Muscle of leg (tissue), 11 donors: ENCODE measurements around the gene RASAL2. TPM values are rescaled to one million over a fixed set of nuclear protein-coding genes. Genes with fewer than 3 reads are reported as not detected.

ENCODE experiments used
- DNase-seq: peaks from one replicate; pipeline ENCODE4 v3.0.0; 2013
- H3K27ac ChIP-seq: one replicate; pipeline ENCODE4 v1.5.1; 2013; ENCODE audit warnings: mild to moderate bottlenecking, low read length, control low read depth
- H3K27me3 ChIP-seq: one replicate; pipeline ENCODE4 v1.6.1; 2013; ENCODE audit warnings: low read length; ENCODE audit not compliant: control insufficient read depth, insufficient read depth
- H3K36me3 ChIP-seq: one replicate; pipeline ENCODE4 v1.6.1; 2013; ENCODE audit warnings: low read length; ENCODE audit not compliant: control insufficient read depth, insufficient read depth
- H3K4me1 ChIP-seq: one replicate; pipeline ENCODE4 v1.6.1; 2013; ENCODE audit warnings: low read length; ENCODE audit not compliant: control insufficient read depth, insufficient read depth
- H3K4me3 ChIP-seq: one replicate; pipeline ENCODE4 v1.5.1; 2013; ENCODE audit warnings: low read length, control low read depth
- H3K9me3 ChIP-seq: replicated peaks from 2 replicates; pipeline ENCODE4 v1.6.1; 2013; ENCODE audit warnings: low read depth, low read length; ENCODE audit not compliant: control insufficient read depth
- WGBS: methylation state at CpG from one replicate; pipeline ENCODE4 v1.1.5; 2013; ENCODE audit warnings: missing lambda C conversion rate; ENCODE audit not compliant: insufficient coverage; 5-methylcytosine and 5-hydroxymethylcytosine counted together
- polyA plus RNA-seq, 8 donors: library from polyadenylated mRNA; unstranded; fragments of 120-200 nt; gene quantifications; one replicate each; pipeline versions ENCODE4 v1.2.1 to v1.2.3, GENCODE V29; 2013; ENCODE audit warnings: inconsistent platforms in 1 of 8, low replicate concordance in 1 of 8; ENCODE audit not compliant: insufficient read length in 8 of 8, insufficient read depth in 1 of 8
- total RNA-seq: library from RNA; stranded (reverse); fragments of 120-200 nt; gene quantifications from one replicate; pipeline ENCODE4 v1.2.4, GENCODE V29; 2013

The RASAL2 gene
- total and polyA plus RNA-seq, 9 donors, result 8.5 to 16.7 (median 13.1) TPM

GRCh38 chr1:178155481-178156255 lies 61.8 kb downstream of the RASAL2 start:
- DNase-seq, result peak; percentile 25
- Histone ChIP-seq H3K4me3 (no peak overlapping the region), H3K4me1 (no peaks in the 10 kb centered on the region), H3K27ac (no peak overlapping the region), H3K27me3 (no peaks in the 10 kb centered on the region), H3K36me3 (no peaks in the 10 kb centered on the region), H3K9me3 (no peaks in the 10 kb centered on the region)
- 20% methylated on average over 1 of the region's 6 CpGs for WGBS

- H3K4me3 ChIP-seq, result no peak overlapping the region
- no peak for DNase-seq
- WGBS, result 90% methylated on average over 2 of the region's 6 CpGs
- H3K27me3 ChIP-seq, result no peaks in the 10 kb centered on the region
- no peaks in the 10 kb centered on the region for H3K9me3 ChIP-seq
- H3K27ac ChIP-seq, result no peak overlapping the region
- H3K36me3 ChIP-seq, result no peaks in the 10 kb centered on the region
- no peaks in the 10 kb centered on the region for H3K4me1 ChIP-seq
Measured at GRCh38 chr1:178160736-178161475, 67.0 kb downstream of the RASAL2 start.

GRCh38 chr1:178161516-178161915 lies 67.6 kb downstream of the RASAL2 start:
- Histone ChIP-seq H3K4me3 (no peak overlapping the region), H3K4me1 (no peaks in the 10 kb centered on the region), H3K9me3 (no peaks in the 10 kb centered on the region), H3K27me3 (no peaks in the 10 kb centered on the region), H3K36me3 (no peaks in the 10 kb centered on the region), H3K27ac (no peak overlapping the region)
- no peak for DNase-seq
- no CpG with 5 or more reads among the region's 2 CpGs for WGBS

GRCh38 chr1:178165196-178165595 lies 71.3 kb downstream of the RASAL2 start:
- Histone ChIP-seq H3K27me3 (no peaks in the 10 kb centered on the region), H3K4me3 (no peak overlapping the region), H3K27ac (no peak overlapping the region), H3K4me1 (no peaks in the 10 kb centered on the region), H3K9me3 (no peaks in the 10 kb centered on the region), H3K36me3 (no peaks in the 10 kb centered on the region)
- WGBS, result no CpG with 5 or more reads among the region's 1 CpG
- DNase-seq, result no peak

GRCh38 chr1:178166429-178167024 lies 72.6 kb downstream of the RASAL2 start:
- no peak overlapping the region for H3K27ac ChIP-seq
- no peaks in the 10 kb centered on the region for H3K9me3 ChIP-seq
- H3K27me3 ChIP-seq, result no peaks in the 10 kb centered on the region
- no peaks in the 10 kb centered on the region for H3K4me1 ChIP-seq
- no peaks in the 10 kb centered on the region for H3K36me3 ChIP-seq
- no peak overlapping the region for H3K4me3 ChIP-seq
- DNase-seq, result no peak
- WGBS, result no CpG with 5 or more reads among the region's 1 CpG

- no CpG with 5 or more reads among the region's 2 CpGs for WGBS
- H3K27ac ChIP-seq, result no peak overlapping the region
- H3K36me3 ChIP-seq, result no peaks in the 10 kb centered on the region
- no peaks in the 10 kb centered on the region for H3K27me3 ChIP-seq
- H3K4me3 ChIP-seq, result no peak overlapping the region
- no peaks in the 10 kb centered on the region for H3K4me1 ChIP-seq
- no peaks in the 10 kb centered on the region for H3K9me3 ChIP-seq
- no peak for DNase-seq
Measured at GRCh38 chr1:178168536-178168935, 74.6 kb downstream of the RASAL2 start.

GRCh38 chr1:178169649-178170048 lies 75.7 kb downstream of the RASAL2 start:
- Histone ChIP-seq H3K4me3 (no peak overlapping the region), H3K9me3 (no peaks in the 10 kb centered on the region), H3K27ac (no peak overlapping the region), H3K36me3 (no peaks in the 10 kb centered on the region), H3K27me3 (no peaks in the 10 kb centered on the region), H3K4me1 (no peaks in the 10 kb centered on the region)
- no CpG with 5 or more reads among the region's 1 CpG for WGBS
- DNase-seq, result no peak

- Histone ChIP-seq H3K36me3 (no peaks in the 10 kb centered on the region), H3K27me3 (no peaks in the 10 kb centered on the region), H3K4me3 (no peak overlapping the region), H3K4me1 (no peaks in the 10 kb centered on the region), H3K27ac (no peak overlapping the region), H3K9me3 (no peaks in the 10 kb centered on the region)
- no peak for DNase-seq
- WGBS, result no CpG with 5 or more reads among the region's 3 CpGs
Measured at GRCh38 chr1:178172939-178173338, 79.0 kb downstream of the RASAL2 start.

GRCh38 chr1:178174539-178174938 lies 80.6 kb downstream of the RASAL2 start:
- Histone ChIP-seq H3K4me3 (no peak overlapping the region), H3K36me3 (no peaks in the 10 kb centered on the region), H3K27ac (no peak overlapping the region), H3K9me3 (no peaks in the 10 kb centered on the region), H3K4me1 (no peaks in the 10 kb centered on the region), H3K27me3 (no peaks in the 10 kb centered on the region)
- 43% methylated on average over 1 of the region's 1 CpG for WGBS
- DNase-seq, result no peak

- Histone ChIP-seq H3K4me1 (no peaks in the 10 kb centered on the region), H3K27ac (no peak overlapping the region), H3K36me3 (no peaks in the 10 kb centered on the region), H3K9me3 (no peaks in the 10 kb centered on the region), H3K4me3 (no peak overlapping the region), H3K27me3 (no peaks in the 10 kb centered on the region)
- no CpG with 5 or more reads among the region's 10 CpGs for WGBS
- no peak for DNase-seq
Measured at GRCh38 chr1:178180405-178180804, 86.5 kb downstream of the RASAL2 start.
